ENCODE data around the gene SLC9B1.
"Not testable (repeated sequence)": the region's sequence is repeated elsewhere in the genome, so short reads cannot be mapped to it uniquely, and the experiment has no call there.

SLC9B1 gene

DNA sequence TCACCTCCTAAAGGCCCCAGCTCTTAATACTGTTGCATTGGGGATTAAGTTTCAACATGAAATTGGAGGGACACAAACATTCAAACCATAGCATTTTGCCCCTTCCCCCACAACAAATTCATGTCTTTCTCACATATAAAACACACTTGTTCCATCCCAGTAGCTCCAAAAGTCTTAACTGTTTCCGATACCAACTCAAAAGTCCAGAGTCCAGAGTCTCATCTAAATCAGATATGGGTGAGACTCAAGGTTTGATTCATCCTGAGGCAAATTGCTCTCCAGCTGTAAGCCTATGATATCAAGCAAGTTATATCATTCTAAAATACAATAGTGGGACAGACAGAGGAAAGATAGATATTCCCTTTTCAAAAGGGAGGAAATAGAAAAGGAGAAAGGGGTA is 8.7 kb downstream of the SLC9B1 start:
- Histone ChIP-seq H3K36me3 (ENCODE audit: insufficient read depth, low read length) (no peaks in the 10 kb centered on the region), H3K4me1 (ENCODE audit: control insufficient read depth, insufficient read depth, low read length, unreplicated experiment) (peaks cover 10% of the 10 kb centered on the region), H2AFZ (ENCODE audit: low read length, unreplicated experiment) (no peak overlapping the region), H3K79me2 (ENCODE audit: control insufficient read depth, insufficient read depth, low read length, unreplicated experiment) (no peaks in the 10 kb centered on the region), H3K27ac (ENCODE audit: low read depth, low read length) (no peak overlapping the region), H3K4me3 (ENCODE audit: low read depth, low read length) (no peak overlapping the region), H3K27me3 (ENCODE audit: insufficient read depth, low read length) (no peaks in the 10 kb centered on the region)

DNA sequence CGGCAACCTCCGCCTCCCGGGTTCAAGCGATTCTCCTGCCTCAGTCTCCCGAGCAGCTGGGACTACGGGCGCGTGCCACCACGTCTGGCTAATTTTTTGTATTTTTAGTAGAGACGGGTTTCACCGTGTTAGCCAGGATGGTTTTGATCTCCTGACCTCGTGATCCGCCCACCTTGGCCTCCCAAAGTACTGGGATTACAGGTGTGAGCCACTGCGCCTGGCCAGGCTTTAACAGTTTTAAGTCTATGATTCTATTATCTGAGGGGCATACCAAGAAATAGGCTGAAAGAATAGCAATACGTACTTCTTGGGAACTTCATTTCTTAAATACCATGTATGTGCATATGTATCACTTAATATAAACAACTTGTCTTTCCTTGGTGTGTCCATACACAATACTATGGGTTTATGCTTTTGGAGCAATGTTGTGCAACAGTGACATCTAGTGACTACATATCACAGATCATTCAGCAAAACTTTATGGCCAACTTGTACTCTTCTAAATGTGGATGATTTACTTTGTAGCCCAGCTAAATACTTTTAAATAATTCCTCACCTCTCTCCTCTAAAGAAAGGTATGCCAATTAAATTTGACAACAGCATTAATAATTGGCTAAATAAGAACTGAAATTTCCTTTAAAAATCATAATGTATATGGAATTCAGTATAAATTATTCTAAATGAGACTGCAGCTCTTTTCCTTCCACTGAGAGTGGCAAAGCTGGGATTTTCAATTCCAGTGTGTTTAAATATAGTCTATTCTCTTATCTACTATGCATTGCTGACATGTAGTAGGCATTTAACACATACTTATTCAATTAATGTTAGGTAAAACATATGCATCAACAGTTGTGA is 10.4 kb downstream of the SLC9B1 start:
- no peak overlapping the region for H2AFZ ChIP-seq (ENCODE audit: low read length, unreplicated experiment)

DNA sequence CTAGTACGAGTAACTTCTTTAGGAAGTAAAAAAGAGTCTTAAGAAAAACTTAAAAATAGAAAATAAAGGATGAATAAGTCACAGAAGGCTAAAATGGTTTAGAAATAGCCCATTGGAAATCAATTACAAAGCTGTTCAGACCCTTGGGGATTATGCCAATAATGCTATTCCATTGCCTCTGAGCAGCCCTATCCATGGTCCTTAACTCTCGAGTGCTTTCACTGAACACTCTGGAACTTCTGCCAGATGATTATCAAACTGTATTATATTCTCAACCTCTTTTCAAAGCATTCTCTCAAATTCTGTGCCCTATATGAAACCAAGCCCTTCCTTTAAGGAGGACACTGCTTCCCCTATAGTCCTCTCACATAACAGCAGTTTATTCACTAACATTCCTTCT is 17.0 kb downstream of the SLC9B1 start:
- Histone ChIP-seq H2AFZ (ENCODE audit: low read length, unreplicated experiment) (no peak overlapping the region), H3K4me1 (ENCODE audit: control insufficient read depth, insufficient read depth, low read length, unreplicated experiment) (no peaks in the 10 kb centered on the region), H3K36me3 (ENCODE audit: insufficient read depth, low read length) (no peaks in the 10 kb centered on the region), H3K79me2 (ENCODE audit: control insufficient read depth, insufficient read depth, low read length, unreplicated experiment) (no peaks in the 10 kb centered on the region), H3K4me3 (ENCODE audit: low read depth, low read length) (no peak overlapping the region), H3K27me3 (ENCODE audit: insufficient read depth, low read length) (peaks cover 16% of the 10 kb centered on the region), H3K27ac (ENCODE audit: low read depth, low read length) (no peak overlapping the region)

More for the DNA sequence above, 10.4 kb downstream of the SLC9B1 start:
- H3K27ac ChIP-seq (ENCODE audit: low read depth, low read length): no peak overlapping the region
- no peaks in the 10 kb centered on the region for H3K79me2 ChIP-seq (ENCODE audit: control insufficient read depth, insufficient read depth, low read length, unreplicated experiment)
- H3K27me3 ChIP-seq (ENCODE audit: insufficient read depth, low read length): peaks cover 4% of the 10 kb centered on the region; the same call in 1 of the 2 replicates
- H3K4me3 ChIP-seq (ENCODE audit: low read depth, low read length): no peak overlapping the region
- H3K36me3 ChIP-seq (ENCODE audit: insufficient read depth, low read length): no peaks in the 10 kb centered on the region
- H3K4me1 ChIP-seq (ENCODE audit: control insufficient read depth, insufficient read depth, low read length, unreplicated experiment): peaks cover 10% of the 10 kb centered on the region

DNA sequence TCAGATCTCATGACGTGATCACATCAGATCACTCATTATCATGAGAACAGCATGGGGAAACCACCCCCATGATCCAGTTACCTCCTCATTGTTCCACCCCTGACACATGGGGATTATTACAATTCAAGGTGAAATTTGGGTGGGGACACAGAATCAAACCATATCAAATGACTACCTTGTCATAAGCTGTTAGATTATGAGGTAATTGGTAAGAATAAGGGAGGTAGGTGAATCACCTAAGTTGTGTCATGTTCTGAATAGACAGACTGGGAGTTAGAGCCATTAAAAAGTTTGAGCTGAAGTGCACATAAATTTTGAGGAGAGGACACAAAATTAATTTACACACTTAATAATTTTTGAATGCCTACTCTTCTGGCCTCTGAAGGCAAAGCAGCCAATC is 24.7 kb downstream of the SLC9B1 start:
- no peaks in the 10 kb centered on the region for H3K36me3 ChIP-seq (ENCODE audit: insufficient read depth, low read length)
- no peaks in the 10 kb centered on the region for H3K79me2 ChIP-seq (ENCODE audit: control insufficient read depth, insufficient read depth, low read length, unreplicated experiment)
- H3K4me3 ChIP-seq (ENCODE audit: low read depth, low read length): no peak overlapping the region

DNA sequence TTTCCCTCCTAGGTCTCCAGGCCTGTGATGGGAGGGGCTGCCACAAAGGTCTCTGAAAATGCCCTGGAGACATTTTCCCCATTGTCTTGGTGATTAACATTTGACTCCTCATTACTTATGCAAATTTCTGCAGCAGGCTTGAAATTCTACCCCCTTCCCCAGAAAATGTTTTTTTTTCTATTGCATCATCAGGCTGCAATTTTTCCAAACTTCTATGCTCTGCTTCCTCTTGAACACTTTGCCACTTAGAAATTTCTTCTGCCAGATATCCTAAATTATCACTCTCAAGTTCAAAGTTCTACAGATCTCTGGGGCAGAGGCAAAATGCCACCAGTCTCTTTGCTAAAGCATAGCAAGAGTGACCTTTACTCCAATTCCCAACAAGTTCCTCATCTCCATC is 25.5 kb downstream of the SLC9B1 start:
- H3K4me3 ChIP-seq (ENCODE audit: low read depth, low read length); H3K36me3 ChIP-seq (ENCODE audit: insufficient read depth, low read length); H3K27ac ChIP-seq (ENCODE audit: low read depth, low read length); H2AFZ ChIP-seq (ENCODE audit: low read length, unreplicated experiment); H3K79me2 ChIP-seq (ENCODE audit: control insufficient read depth, insufficient read depth, low read length, unreplicated experiment); H3K4me1 ChIP-seq (ENCODE audit: control insufficient read depth, insufficient read depth, low read length, unreplicated experiment); H3K27me3 ChIP-seq (ENCODE audit: insufficient read depth, low read length): not testable (repeated sequence)

More for the DNA sequence above, 24.7 kb downstream of the SLC9B1 start:
- no peak overlapping the region for H2AFZ ChIP-seq (ENCODE audit: low read length, unreplicated experiment)
- no peaks in the 10 kb centered on the region; the same call in 1 of the 2 replicates for H3K27me3 ChIP-seq (ENCODE audit: insufficient read depth, low read length)
- no peaks in the 10 kb centered on the region for H3K4me1 ChIP-seq (ENCODE audit: control insufficient read depth, insufficient read depth, low read length, unreplicated experiment)
- no peak overlapping the region for H3K27ac ChIP-seq (ENCODE audit: low read depth, low read length)

GRCh38 chr4:102988429-102989020 is 31.0 kb downstream of the SLC9B1 start:
- Histone ChIP-seq H3K4me3 (ENCODE audit: low read depth, low read length) (no peak overlapping the region), H3K27ac (ENCODE audit: low read depth, low read length) (no peak overlapping the region), H3K4me1 (ENCODE audit: control insufficient read depth, insufficient read depth, low read length, unreplicated experiment) (no peaks in the 10 kb centered on the region), H2AFZ (ENCODE audit: low read length, unreplicated experiment) (no peak overlapping the region), H3K79me2 (ENCODE audit: control insufficient read depth, insufficient read depth, low read length, unreplicated experiment) (no peaks in the 10 kb centered on the region), H3K27me3 (ENCODE audit: insufficient read depth, low read length) (no peaks in the 10 kb centered on the region), H3K36me3 (ENCODE audit: insufficient read depth, low read length) (no peaks in the 10 kb centered on the region)

GRCh38 chr4:102981005-102981404 is 38.5 kb downstream of the SLC9B1 start:
- H3K4me1 ChIP-seq (ENCODE audit: control insufficient read depth, insufficient read depth, low read length, unreplicated experiment): no peaks in the 10 kb centered on the region
- peaks cover 17% of the 10 kb centered on the region; the same call in 1 of the 2 replicates for H3K27me3 ChIP-seq (ENCODE audit: insufficient read depth, low read length)
- no peak overlapping the region for H2AFZ ChIP-seq (ENCODE audit: low read length, unreplicated experiment)
- no peaks in the 10 kb centered on the region for H3K79me2 ChIP-seq (ENCODE audit: control insufficient read depth, insufficient read depth, low read length, unreplicated experiment)
- no peak overlapping the region for H3K4me3 ChIP-seq (ENCODE audit: low read depth, low read length)
- no peak overlapping the region for H3K27ac ChIP-seq (ENCODE audit: low read depth, low read length)
- H3K36me3 ChIP-seq (ENCODE audit: insufficient read depth, low read length): no peaks in the 10 kb centered on the region

- H3K27ac ChIP-seq (ENCODE audit: low read depth, low read length); H3K4me3 ChIP-seq (ENCODE audit: low read depth, low read length); H3K27me3 ChIP-seq (ENCODE audit: insufficient read depth, low read length); H3K79me2 ChIP-seq (ENCODE audit: control insufficient read depth, insufficient read depth, low read length, unreplicated experiment); H3K36me3 ChIP-seq (ENCODE audit: insufficient read depth, low read length); H3K4me1 ChIP-seq (ENCODE audit: control insufficient read depth, insufficient read depth, low read length, unreplicated experiment); H2AFZ ChIP-seq (ENCODE audit: low read length, unreplicated experiment): not testable (repeated sequence)
These were observed 57.7 kb downstream of the SLC9B1 start for GRCh38 chr4:102961813-102962212.

DNA sequence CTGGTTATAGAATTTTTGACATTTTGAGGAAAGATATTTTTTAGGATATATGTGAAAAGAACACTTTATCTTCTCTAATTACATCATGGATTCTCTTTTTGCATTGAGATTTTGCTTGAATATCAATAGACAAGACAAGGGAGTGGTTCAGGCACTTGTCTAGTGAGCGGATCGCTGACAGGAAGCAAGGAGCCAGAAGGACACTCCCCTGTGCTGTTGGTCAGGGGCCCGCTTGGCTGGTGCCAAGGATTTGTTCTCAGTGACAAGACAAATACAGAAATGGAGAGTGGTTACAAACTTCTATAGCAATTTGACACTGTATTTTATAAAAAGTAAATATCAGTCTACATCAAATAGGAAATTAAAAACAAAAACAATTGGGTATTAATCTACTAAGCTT is 60.0 kb downstream of the SLC9B1 start:
- H3K27me3 ChIP-seq (ENCODE audit: insufficient read depth, low read length): no peaks in the 10 kb centered on the region
- no peak overlapping the region for H3K27ac ChIP-seq (ENCODE audit: low read depth, low read length)
- H3K4me3 ChIP-seq (ENCODE audit: low read depth, low read length): no peak overlapping the region
- H3K79me2 ChIP-seq (ENCODE audit: control insufficient read depth, insufficient read depth, low read length, unreplicated experiment): no peaks in the 10 kb centered on the region
- H3K36me3 ChIP-seq (ENCODE audit: insufficient read depth, low read length): no peaks in the 10 kb centered on the region
- H2AFZ ChIP-seq (ENCODE audit: low read length, unreplicated experiment): no peak overlapping the region
- H3K4me1 ChIP-seq (ENCODE audit: control insufficient read depth, insufficient read depth, low read length, unreplicated experiment): no peaks in the 10 kb centered on the region

DNA sequence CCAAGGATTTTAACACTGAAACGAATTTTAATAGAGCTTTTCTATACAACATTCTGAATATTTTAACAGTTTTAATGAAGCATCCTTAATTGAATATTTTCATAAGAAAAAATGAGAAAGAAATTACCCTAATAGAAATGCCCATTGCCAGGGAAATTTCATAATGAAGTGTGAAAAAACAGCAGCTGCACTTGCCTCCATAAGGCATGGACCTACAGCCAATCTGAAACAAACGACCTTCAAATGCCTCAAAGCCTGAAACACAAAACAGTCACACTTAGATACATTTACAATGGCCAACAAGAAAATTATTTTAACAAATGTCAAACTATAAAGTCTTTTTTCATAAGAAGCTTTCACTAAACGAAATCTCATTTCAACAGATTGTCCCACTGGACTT is 74.4 kb downstream of the SLC9B1 start:
- no peaks in the 10 kb centered on the region for H3K27me3 ChIP-seq (ENCODE audit: insufficient read depth, low read length)
- no peaks in the 10 kb centered on the region for H3K4me1 ChIP-seq (ENCODE audit: control insufficient read depth, insufficient read depth, low read length, unreplicated experiment)
- no peaks in the 10 kb centered on the region for H3K36me3 ChIP-seq (ENCODE audit: insufficient read depth, low read length)
- H2AFZ ChIP-seq (ENCODE audit: low read length, unreplicated experiment): no peak overlapping the region
- H3K27ac ChIP-seq (ENCODE audit: low read depth, low read length): no peak overlapping the region
- no peaks in the 10 kb centered on the region for H3K79me2 ChIP-seq (ENCODE audit: control insufficient read depth, insufficient read depth, low read length, unreplicated experiment)
- H3K4me3 ChIP-seq (ENCODE audit: low read depth, low read length): no peak overlapping the region

DNA sequence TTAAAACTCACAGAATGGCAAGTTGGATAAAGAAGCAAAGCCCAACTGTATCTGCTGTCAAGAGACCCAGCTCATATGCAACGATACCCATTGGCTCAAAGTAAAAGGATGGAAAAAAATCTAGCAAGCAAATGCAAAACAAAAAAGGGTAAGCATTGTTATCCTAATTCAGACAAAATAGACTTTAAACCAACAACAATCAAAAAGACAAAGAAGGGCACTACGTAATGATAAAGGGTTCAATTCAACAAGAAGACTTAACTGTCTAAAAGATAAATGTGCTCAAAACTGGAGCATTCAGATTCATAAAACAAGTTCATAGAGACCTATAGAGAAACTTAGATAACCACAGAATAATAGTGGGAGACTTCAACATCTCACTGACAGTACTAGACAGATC is 81.4 kb downstream of the SLC9B1 start:
- not testable (repeated sequence) for H3K27me3 ChIP-seq (ENCODE audit: insufficient read depth, low read length); H3K4me1 ChIP-seq (ENCODE audit: control insufficient read depth, insufficient read depth, low read length, unreplicated experiment); H3K27ac ChIP-seq (ENCODE audit: low read depth, low read length); H3K4me3 ChIP-seq (ENCODE audit: low read depth, low read length); H2AFZ ChIP-seq (ENCODE audit: low read length, unreplicated experiment); H3K79me2 ChIP-seq (ENCODE audit: control insufficient read depth, insufficient read depth, low read length, unreplicated experiment); H3K36me3 ChIP-seq (ENCODE audit: insufficient read depth, low read length)

Measured in ACC112 (cell line).